NB4 (cell line): ENCODE results near the gene CELA2A.

Experiments
- DNase-seq: peaks from one replicate; pipeline ENCODE4 v3.0.0; 2010; ENCODE audit warnings: low read depth
- H3K4me3 ChIP-seq: one replicate; pipeline ENCODE4 v1.5.1; 2011; ENCODE audit warnings: mild to moderate bottlenecking, low read depth, low read length, moderate library complexity
- MAX ChIP-seq: IDR thresholded peaks from 2 replicates; pipeline ENCODE4 v1.6.1; 2011; ENCODE audit warnings: low read depth, low read length
- MYC ChIP-seq: IDR thresholded peaks from 2 replicates; pipeline ENCODE4 v1.6.1; 2011; ENCODE audit warnings: low read depth, low read length
- POLR2A ChIP-seq: IDR thresholded peaks from 2 replicates; pipeline ENCODE4 v1.6.1; 2011; ENCODE audit warnings: mild to moderate bottlenecking; ENCODE audit not compliant: insufficient read length; ENCODE audit errors: extremely low read depth
- TF ChIP-seq, protein P1 (sequence below): IDR thresholded peaks from one replicate; pipeline ENCODE4 v1.5.1; 2012; ENCODE audit warnings: low read depth, low read length

The CELA2A gene

DNA sequence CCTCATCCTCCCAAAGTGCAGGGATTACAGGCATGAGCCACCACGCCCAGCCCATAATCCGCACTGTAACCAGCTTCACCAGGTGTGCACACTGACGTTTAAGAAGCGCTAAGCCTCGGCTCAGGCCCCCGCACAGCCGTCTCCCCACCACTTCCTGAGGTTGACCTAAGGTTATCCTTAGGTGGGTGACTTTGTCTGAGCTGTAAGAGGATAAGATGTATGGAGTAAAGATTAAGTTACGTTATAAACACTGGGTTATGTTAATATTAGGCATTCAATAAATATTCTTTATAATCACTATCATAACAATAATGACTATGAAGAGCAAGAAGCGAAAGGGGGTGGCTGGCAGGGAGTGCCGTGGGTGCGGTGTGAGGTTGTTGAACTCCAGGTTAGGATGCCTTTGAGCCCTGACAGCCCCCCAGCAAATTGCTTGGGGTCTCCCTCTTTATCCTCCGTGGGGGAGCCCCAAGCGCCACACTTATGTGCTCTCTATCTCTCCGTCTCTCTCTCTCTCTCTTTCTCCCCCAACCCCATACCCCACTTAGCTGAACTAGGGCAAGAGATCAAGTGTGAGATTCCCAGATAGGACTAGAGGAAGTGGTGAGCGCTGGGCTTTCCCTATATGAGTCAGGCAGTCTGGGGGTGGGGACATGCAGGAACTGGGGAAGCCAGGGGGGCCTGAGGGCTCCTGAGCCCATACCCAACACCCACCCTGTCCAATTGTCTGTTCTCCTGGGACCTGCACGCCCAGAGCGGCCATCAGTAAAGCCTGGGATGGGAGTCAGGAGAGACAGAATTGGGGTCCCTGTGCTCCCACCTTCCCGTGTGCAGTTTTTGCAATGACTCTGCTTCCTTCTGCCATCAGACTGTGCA is 39.2 kb upstream of the CELA2A start:
- no peak overlapping the region for H3K4me3 ChIP-seq
- TF ChIP-seq, protein P1, sequence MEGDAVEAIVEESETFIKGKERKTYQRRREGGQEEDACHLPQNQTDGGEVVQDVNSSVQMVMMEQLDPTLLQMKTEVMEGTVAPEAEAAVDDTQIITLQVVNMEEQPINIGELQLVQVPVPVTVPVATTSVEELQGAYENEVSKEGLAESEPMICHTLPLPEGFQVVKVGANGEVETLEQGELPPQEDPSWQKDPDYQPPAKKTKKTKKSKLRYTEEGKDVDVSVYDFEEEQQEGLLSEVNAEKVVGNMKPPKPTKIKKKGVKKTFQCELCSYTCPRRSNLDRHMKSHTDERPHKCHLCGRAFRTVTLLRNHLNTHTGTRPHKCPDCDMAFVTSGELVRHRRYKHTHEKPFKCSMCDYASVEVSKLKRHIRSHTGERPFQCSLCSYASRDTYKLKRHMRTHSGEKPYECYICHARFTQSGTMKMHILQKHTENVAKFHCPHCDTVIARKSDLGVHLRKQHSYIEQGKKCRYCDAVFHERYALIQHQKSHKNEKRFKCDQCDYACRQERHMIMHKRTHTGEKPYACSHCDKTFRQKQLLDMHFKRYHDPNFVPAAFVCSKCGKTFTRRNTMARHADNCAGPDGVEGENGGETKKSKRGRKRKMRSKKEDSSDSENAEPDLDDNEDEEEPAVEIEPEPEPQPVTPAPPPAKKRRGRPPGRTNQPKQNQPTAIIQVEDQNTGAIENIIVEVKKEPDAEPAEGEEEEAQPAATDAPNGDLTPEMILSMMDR = no peak
- DNase-seq = peak; percentile 77

DNA sequence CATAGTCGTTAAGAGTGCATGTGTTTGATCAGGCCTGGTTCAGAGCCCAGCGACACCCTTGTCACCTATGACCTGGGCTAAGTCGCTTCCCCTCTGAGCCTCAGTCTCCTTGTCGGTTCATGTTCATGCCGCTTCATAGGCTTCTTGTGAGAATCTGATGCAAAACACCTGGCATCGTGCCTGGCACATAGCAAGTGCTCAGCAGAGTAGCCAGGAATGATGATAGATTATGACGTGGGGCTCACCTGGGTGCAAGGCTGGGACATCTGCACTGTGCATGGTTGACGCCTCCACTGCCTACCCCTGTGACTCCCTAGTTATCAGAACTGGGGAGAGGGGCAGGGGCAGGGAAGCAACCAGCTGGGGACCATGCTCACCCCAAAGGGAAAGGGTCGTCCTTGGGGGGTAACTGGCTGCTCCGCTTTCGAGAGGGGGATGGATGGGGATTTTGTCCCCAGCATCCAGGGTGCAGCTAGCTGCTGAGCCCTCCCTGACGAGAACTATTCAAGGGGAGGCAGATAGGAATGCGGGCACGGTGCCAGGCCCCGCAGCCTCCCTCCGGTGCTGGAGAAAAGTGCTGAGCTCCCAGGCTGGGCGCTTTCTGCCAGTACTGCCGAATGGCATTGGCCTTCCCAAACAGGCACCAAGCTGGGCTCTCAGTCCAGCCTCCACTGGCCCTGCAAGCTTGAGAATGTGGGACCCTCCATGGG is 37.6 kb upstream of the CELA2A start:
- TF ChIP-seq, protein P1 = no peak
- no peak for TF ChIP-seq POLR2A
- TF ChIP-seq MYC = no peak
- TF ChIP-seq MAX = no peak
- no peak overlapping the region for H3K4me3 ChIP-seq
- DNase-seq = no peak

DNA sequence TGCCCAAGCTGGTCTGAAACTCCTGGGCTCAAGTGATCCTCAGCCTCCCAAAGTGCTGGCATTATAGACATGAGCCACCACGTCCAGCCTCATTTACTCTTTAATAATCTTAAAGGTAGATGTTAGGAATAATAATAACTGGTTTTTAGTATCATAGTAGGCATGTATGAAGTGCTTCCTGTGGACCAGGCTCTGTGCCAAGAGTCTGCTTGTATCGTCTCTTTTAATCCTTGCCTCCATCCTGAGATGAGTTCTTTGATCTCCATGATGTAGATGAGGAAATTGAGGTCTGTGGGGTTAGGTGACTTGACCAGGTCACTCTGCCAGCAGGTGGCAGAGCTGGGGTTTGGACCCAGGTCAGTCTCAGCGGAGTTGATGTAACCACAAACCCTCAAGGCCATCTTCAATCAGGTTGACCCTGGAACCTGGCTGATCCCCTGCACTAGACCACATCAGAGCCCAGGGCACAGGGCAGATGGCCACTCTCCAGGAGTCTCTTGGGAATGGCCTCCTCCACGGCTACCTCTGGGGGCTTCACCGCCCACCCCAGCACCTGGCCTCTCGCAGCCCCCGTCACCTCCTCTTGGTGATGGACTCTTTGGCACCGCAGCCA is 35.6 kb upstream of the CELA2A start:
- no peak overlapping the region for H3K4me3 ChIP-seq
- DNase-seq = no peak
- no peak for TF ChIP-seq MAX
- TF ChIP-seq, protein P1 = peak; percentile 6

DNA sequence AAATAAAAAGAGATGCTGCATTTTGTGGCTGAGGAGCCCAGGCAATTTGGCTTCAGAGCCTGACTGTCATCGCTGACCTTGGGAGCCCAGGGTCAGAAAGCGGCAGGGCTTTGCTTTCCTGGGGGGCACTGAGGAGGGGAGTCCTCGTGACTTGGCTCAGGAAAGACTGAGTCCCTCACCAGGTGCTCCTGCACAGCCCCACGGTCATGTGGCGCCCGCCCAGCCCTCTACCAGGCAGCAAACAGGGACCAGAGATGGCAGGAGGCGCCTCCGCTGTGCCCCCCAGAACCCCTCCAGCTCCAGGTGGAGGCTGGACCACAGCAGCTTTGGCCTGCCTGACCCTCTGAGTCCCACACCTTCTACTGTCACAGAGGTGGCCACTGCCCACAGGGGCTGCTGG is 33.7 kb upstream of the CELA2A start:
- TF ChIP-seq MYC = no peak
- no peak for TF ChIP-seq MAX
- TF ChIP-seq POLR2A = no peak
- no peak for DNase-seq
- H3K4me3 ChIP-seq = no peak overlapping the region

- no peak for TF ChIP-seq POLR2A
- TF ChIP-seq MYC = no peak
- TF ChIP-seq, protein P1 = no peak
- TF ChIP-seq MAX = no peak
- peak; percentile 44 for DNase-seq
- H3K4me3 ChIP-seq = no peak overlapping the region
Measured at GRCh38 chr1:15423355-15424077, 33.0 kb upstream of the CELA2A start.

DNA sequence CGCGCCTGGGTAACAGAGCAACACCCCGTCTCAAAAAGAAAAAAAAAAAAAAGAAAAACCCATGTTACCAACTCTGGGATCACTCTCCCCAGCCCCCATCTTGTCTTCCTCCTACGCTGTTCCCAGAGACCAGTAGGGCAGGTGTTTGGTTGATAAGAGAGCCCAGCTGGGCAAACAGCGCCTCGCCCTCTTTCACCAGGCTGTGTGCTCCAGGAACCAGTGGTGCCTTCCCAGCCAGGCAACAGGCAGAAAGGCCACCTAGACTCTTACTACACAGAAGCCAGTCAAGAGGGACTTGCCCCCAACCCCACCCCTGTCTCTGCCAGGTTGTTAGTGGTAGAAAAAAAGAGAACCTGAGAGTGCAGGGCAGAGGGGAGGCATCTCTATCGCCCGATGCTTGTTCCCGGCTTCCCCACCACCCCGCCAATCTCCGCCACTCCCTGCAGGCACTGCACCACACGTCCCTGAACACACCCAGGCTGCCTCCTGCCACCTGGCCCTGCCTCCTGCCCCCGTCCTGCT is 32.3 kb upstream of the CELA2A start:
- no peak overlapping the region for H3K4me3 ChIP-seq
- TF ChIP-seq, protein P1 = no peak
- TF ChIP-seq MAX (no peak), POLR2A (no peak), MYC (no peak)
- DNase-seq = no peak
